ENCODE measurements around the gene MUC2. TPM values are rescaled to one million over a fixed set of nuclear protein-coding genes. Genes with fewer than 3 reads are reported as not detected.

MUC2 gene
- polyA plus RNA-seq, 3 donors = not detected

DNA sequence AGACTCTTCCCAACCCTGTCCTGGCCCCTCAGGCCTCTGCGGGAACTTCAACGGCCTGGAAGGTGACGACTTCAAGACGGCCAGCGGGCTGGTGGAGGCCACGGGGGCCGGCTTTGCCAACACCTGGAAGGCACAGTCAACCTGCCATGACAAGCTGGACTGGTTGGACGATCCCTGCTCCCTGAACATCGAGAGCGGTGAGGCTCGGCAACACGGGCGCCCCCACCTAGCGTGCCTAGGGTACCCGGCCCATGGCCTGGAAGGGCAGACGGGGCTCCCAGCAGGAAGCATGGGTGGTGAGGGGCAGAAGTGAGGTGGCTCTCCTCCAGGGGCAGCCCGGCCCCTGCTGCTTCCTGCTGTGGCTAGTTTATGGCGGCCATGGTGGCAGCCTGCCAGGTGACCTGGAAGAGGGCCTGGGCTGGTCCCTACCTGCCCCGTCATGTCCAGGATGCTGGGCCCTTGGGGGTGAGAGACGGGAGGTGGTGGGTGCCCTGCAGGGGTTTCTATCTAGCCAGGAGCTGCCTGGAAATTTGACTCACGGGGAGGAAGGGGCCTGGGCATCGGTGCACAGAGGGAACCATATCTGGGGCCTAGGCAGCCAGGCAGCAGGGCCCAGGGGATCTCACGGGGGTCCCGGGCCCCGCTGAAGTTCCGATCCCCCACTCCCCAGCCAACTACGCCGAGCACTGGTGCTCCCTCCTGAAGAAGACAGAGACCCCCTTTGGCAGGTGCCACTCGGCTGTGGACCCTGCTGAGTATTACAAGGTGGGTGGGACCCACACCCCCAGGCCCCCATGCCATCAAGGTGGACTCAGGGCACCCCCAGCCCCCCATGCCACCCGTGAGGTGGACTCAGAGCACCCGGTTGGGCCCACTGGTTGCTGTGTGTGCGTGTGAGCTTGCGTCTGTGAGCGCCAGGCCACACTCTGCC is 9.2 kb downstream of the MUC2 start:
- no peak overlapping the region for H3K4me3 Mint-ChIP-seq
- Histone ChIP-seq H3K27me3 (ENCODE audit: control insufficient read depth in 2 of 2, insufficient read depth in 2 of 2, low read length in 2 of 2) (no peaks in the 10 kb centered on the region), H3K79me2 (ENCODE audit: insufficient read depth, low read length) (no peaks in the 10 kb centered on the region), H3K27ac (ENCODE audit: low read depth in 1 of 2, low read length in 2 of 2) (no peak overlapping the region), H3K4me1 (ENCODE audit: control insufficient read depth in 1 of 2, insufficient read depth in 2 of 2, low read length in 2 of 2) (no peaks in the 10 kb centered on the region), H3K4me3 (replicated peaks in 1 of 3; ENCODE audit: low read depth in 2 of 3, low read length in 3 of 3) (no peak overlapping the region), H3K4me2 (replicated peaks; ENCODE audit: extremely low read depth, low read length, poor library complexity, severe bottlenecking) (no peak overlapping the region), H3K9ac (ENCODE audit: insufficient read depth, low read length, poor library complexity, severe bottlenecking) (no peak overlapping the region), H2AFZ (ENCODE audit: insufficient read depth, low read depth, low read length, poor library complexity, severe bottlenecking) (no peak overlapping the region), H3K9me3 (replicated peaks in 1 of 2; ENCODE audit: control insufficient read depth in 1 of 2, insufficient read depth in 1 of 2, low read length in 2 of 2) (peaks cover 0 to 6% of the 10 kb centered on the region in 2 donors), H4K20me1 (ENCODE audit: insufficient read depth, low read length) (no peaks in the 10 kb centered on the region), H3K36me3 (replicated peaks in 1 of 2; ENCODE audit: control insufficient read depth in 1 of 2, insufficient read depth in 2 of 2, low read length in 2 of 2) (no peaks in the 10 kb centered on the region)
- H3K9me3 Mint-ChIP-seq = peaks cover 0 to 3% (median 0%) of the 10 kb centered on the region in 7 donors
- H3K4me1 Mint-ChIP-seq = no peaks in the 10 kb centered on the region
- 61% methylated on average over 24 of the region's 34 CpGs for WGBS (ENCODE audit: insufficient coverage)
- no peak for DNase-seq
- TF ChIP-seq, protein P1, sequence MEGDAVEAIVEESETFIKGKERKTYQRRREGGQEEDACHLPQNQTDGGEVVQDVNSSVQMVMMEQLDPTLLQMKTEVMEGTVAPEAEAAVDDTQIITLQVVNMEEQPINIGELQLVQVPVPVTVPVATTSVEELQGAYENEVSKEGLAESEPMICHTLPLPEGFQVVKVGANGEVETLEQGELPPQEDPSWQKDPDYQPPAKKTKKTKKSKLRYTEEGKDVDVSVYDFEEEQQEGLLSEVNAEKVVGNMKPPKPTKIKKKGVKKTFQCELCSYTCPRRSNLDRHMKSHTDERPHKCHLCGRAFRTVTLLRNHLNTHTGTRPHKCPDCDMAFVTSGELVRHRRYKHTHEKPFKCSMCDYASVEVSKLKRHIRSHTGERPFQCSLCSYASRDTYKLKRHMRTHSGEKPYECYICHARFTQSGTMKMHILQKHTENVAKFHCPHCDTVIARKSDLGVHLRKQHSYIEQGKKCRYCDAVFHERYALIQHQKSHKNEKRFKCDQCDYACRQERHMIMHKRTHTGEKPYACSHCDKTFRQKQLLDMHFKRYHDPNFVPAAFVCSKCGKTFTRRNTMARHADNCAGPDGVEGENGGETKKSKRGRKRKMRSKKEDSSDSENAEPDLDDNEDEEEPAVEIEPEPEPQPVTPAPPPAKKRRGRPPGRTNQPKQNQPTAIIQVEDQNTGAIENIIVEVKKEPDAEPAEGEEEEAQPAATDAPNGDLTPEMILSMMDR (IDR thresholded peaks at IDR 0.05) = no peak
- peaks cover 0 to 2% (median 1%) of the 10 kb centered on the region in 3 donors for H3K27me3 Mint-ChIP-seq (ENCODE audit: low read depth in 3 of 3)
- no peaks in the 10 kb centered on the region for H3K36me3 Mint-ChIP-seq
- intact Hi-C loops (cut with micrococcal nuclease) = no loop called here
- H3K27ac Mint-ChIP-seq = no peak overlapping the region

DNA sequence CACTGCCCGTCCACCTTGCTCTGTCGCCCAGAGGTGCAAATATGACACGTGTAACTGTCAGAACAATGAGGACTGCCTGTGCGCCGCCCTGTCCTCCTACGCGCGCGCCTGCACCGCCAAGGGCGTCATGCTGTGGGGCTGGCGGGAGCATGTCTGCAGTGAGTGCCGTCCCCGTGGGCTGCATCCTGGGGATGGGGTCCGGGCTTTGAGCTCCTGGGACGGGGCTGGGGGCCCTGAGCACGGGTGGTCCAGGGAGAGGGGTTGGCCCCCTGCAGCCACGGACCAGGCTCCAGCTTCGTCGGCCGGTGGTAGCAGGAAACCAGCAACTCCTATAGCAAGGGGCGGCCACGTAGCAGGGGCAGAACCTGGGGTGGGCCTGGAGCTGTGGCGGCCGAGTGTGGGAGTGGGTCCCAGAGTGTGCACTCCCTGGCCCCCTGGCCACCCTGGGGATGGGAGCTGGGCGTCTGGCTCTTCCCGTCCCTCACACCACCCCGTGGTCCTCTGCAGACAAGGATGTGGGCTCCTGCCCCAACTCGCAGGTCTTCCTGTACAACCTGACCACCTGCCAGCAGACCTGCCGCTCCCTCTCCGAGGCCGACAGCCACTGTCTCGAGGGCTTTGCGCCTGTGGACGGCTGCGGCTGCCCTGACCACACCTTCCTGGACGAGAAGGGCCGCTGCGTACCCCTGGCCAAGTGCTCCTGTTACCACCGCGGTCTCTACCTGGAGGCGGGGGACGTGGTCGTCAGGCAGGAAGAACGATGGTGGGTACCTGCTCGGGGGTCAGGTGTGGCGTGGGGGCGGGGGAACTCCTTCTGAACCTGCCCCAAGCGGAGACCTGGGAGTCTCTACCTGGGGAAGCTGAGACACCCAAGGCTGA is 10.1 kb downstream of the MUC2 start:
- H3K36me3 Mint-ChIP-seq = no peaks in the 10 kb centered on the region
- no peaks in the 10 kb centered on the region for H3K4me1 ChIP-seq (ENCODE audit: control insufficient read depth in 1 of 2, insufficient read depth in 2 of 2, low read length in 2 of 2)
- H3K27ac Mint-ChIP-seq = no peak overlapping the region
- no peak overlapping the region for H3K4me3 ChIP-seq (replicated peaks in 1 of 3; ENCODE audit: low read depth in 2 of 3, low read length in 3 of 3)
- H3K27ac ChIP-seq (ENCODE audit: low read depth in 1 of 2, low read length in 2 of 2) = no peak overlapping the region
- DNase-seq = no peak
- no peak overlapping the region for H3K9ac ChIP-seq (ENCODE audit: insufficient read depth, low read length, poor library complexity, severe bottlenecking)
- peaks cover 0 to 9% of the 10 kb centered on the region in 2 donors for H3K9me3 ChIP-seq (replicated peaks in 1 of 2; ENCODE audit: control insufficient read depth in 1 of 2, insufficient read depth in 1 of 2, low read length in 2 of 2)
- peaks cover 0 to 6% (median 1%) of the 10 kb centered on the region in 7 donors for H3K9me3 Mint-ChIP-seq
- no peak overlapping the region for H2AFZ ChIP-seq (ENCODE audit: insufficient read depth, low read depth, low read length, poor library complexity, severe bottlenecking)
- no peaks in the 10 kb centered on the region for H3K79me2 ChIP-seq (ENCODE audit: insufficient read depth, low read length)
- no peak overlapping the region for H3K4me3 Mint-ChIP-seq
- no peak overlapping the region for H3K4me2 ChIP-seq (replicated peaks; ENCODE audit: extremely low read depth, low read length, poor library complexity, severe bottlenecking)
- H3K4me1 Mint-ChIP-seq = no peaks in the 10 kb centered on the region
- no peaks in the 10 kb centered on the region for H3K27me3 ChIP-seq (ENCODE audit: control insufficient read depth in 2 of 2, insufficient read depth in 2 of 2, low read length in 2 of 2)
- H4K20me1 ChIP-seq (ENCODE audit: insufficient read depth, low read length) = no peaks in the 10 kb centered on the region
- H3K27me3 Mint-ChIP-seq (ENCODE audit: low read depth in 3 of 3) = peaks cover 0 to 2% (median 1%) of the 10 kb centered on the region in 3 donors
- TF ChIP-seq, protein P1 (IDR thresholded peaks at IDR 0.05) = no peak
- H3K36me3 ChIP-seq (replicated peaks in 1 of 2; ENCODE audit: control insufficient read depth in 1 of 2, insufficient read depth in 2 of 2, low read length in 2 of 2) = no peaks in the 10 kb centered on the region
- 72% methylated on average over 42 of the region's 49 CpGs for WGBS (ENCODE audit: insufficient coverage)
- intact Hi-C loops (cut with micrococcal nuclease) = no loop called here

All from CD14-positive monocyte (primary cell).